Panc1 (cell line): ENCODE measurements around the gene OOEP. TPM values are rescaled to one million over a fixed set of nuclear protein-coding genes. Genes with fewer than 3 reads are reported as not detected.

Experiments
- ATAC-seq: fragments of 200-7000 bp; cut with Tn5 transposase; 2 replicates; pipeline ENCODE4 v1.9.1; 2020; ENCODE audit warnings: mild to moderate bottlenecking, moderate library complexity
- BruUV-seq: library from RNA; stranded (reverse); fragments of 400-500 nt; replicated peaks from 2 replicates; lab custom pipeline; 2021; lab: Mats Ljungman, UMichigan
- CTCF ChIA-PET: fragments of 300-600 bp; sonication (Branson Sonifier 250); formaldehyde crosslinking; loops from one replicate; lab custom pipeline; 2022; ENCODE audit warnings: antibody characterized with exemption; lab: Charles Lee
- POLR2A ChIA-PET: fragments of 300-600 bp; sonication (Branson Sonifier 250); formaldehyde crosslinking; loops from one replicate; lab custom pipeline; 2022; ENCODE audit warnings: antibody characterized with exemption; lab: Charles Lee
- DNase-seq: peaks from one replicate; pipeline ENCODE4 v3.0.0-alpha.2; 2010; ENCODE audit warnings: low read depth, low spot score
- H3K27ac ChIP-seq: 2 replicates; pipeline ENCODE4 v1.5.1; 2011; ENCODE audit warnings: mild to moderate bottlenecking, low read length, inconsistent platforms
- H3K27me3 ChIP-seq: fragments of 200-500 bp; sonication (Bioruptor generic); 2 replicates; pipeline ENCODE4 v1.6.0; 2014; ENCODE audit warnings: low read length, inconsistent platforms; ENCODE audit not compliant: control insufficient read depth, insufficient read depth
- H3K36me3 ChIP-seq: fragments of 200-500 bp; sonication (Bioruptor generic); 2 replicates; pipeline ENCODE4 v1.5.1; 2014; ENCODE audit warnings: inconsistent platforms, mild to moderate bottlenecking, low read length, moderate library complexity; ENCODE audit not compliant: control insufficient read depth, insufficient read depth
- H3K4me1 ChIP-seq: 2 replicates; pipeline ENCODE4 v1.5.1; 2011; ENCODE audit warnings: inconsistent platforms, mild to moderate bottlenecking, low read length, moderate library complexity; ENCODE audit not compliant: control insufficient read depth, insufficient read depth
- H3K4me3 ChIP-seq, 2 experiments: 2 replicates each; pipeline ENCODE4 v1.5.1; 2011 to 2012; ENCODE audit warnings: low read depth in 2 of 2, low read length in 2 of 2, mild to moderate bottlenecking in 2 of 2, inconsistent platforms in 1 of 2, moderate library complexity in 1 of 2
- H3K9me3 ChIP-seq: fragments of 200-500 bp; sonication (Bioruptor generic); 2 replicates; pipeline ENCODE4 v1.5.1; 2014; ENCODE audit warnings: low read depth, mild to moderate bottlenecking, inconsistent platforms, low read length, moderate library complexity; ENCODE audit not compliant: control insufficient read depth, insufficient read depth
- CTCF ChIP-seq: fragments of 450-650 bp; IDR thresholded peaks from 2 replicates; pipeline ENCODE4 v1.5.1; 2017; ENCODE audit warnings: mild to moderate bottlenecking
- POLR2AphosphoS5 ChIP-seq: IDR thresholded peaks from 2 replicates; pipeline ENCODE4 v1.6.1; 2012; ENCODE audit warnings: mild to moderate bottlenecking, low read depth, low read length, moderate library complexity
- REST ChIP-seq, 2 experiments: IDR thresholded peaks; 2 replicates each; pipeline ENCODE4 v1.6.1; 2011 to 2012; ENCODE audit warnings: low read depth in 2 of 2, control low read depth in 1 of 2, low read length in 1 of 2, mild to moderate bottlenecking in 1 of 2, moderate library complexity in 1 of 2; ENCODE audit not compliant: insufficient read depth in 1 of 2
- SIN3A ChIP-seq: IDR thresholded peaks from 2 replicates; pipeline ENCODE4 v1.6.1; 2012; ENCODE audit warnings: low read depth, mild to moderate bottlenecking, low read length, moderate library complexity, borderline replicate concordance; ENCODE audit not compliant: insufficient read depth
- TCF7L2 ChIP-seq: IDR thresholded peaks from 2 replicates; pipeline ENCODE4 v1.6.1; 2011; ENCODE audit warnings: mild to moderate bottlenecking, low read depth, low read length, inconsistent platforms
- in situ Hi-C: cut with HindIII; loops from 2 replicates; pipeline ENCODE4 v1.10.0; 2016; ENCODE audit warnings: low sequenced_read_pairs, low pct_unique_long_range_greater_than_20kb
- intact Hi-C: fragments of 100-400 bp; cut with micrococcal nuclease; formaldehyde crosslinking; loops from one replicate; pipeline ENCODE4 v1.10.0; 2022; ENCODE audit not compliant: unreplicated experiment
- total RNA-seq: library from RNA; stranded (reverse); gene quantifications from one replicate; pipeline ENCODE4 v1.2.1, GENCODE V29; 2021; ENCODE audit not compliant: unreplicated experiment

The OOEP gene
- total RNA-seq, 1 experiment from 2014 or later = 10.6 TPM

- Histone ChIP-seq H3K4me3 (peak within 1 kb of the TSS; percentile 62 to 78), H3K27ac (peak within 1 kb of the TSS; percentile 90), H3K27me3 (no peaks in the 10 kb centered on the region), H3K36me3 (no peaks in the 10 kb centered on the region), H3K9me3 (no peaks in the 10 kb centered on the region), H3K4me1 (peaks cover 14% of the 10 kb centered on the region)
- intact Hi-C loops = no loop called here
- peak; percentile 96 for ATAC-seq
- peak; percentile 98 for DNase-seq
- CTCF ChIA-PET = interaction anchor here (0.5 to 1.1 kb wide), 2 partner anchors 68 to 258 kb away, joined by 3 to 6 read pairs; no protein-coding TSS in a partner anchor
- in situ Hi-C loops = no loop called here
- POLR2A ChIA-PET = interaction anchor here (0.5 to 1.5 kb wide), 7 partner anchors 13 to 256 kb away, joined by 3 to 10 read pairs (median 4); no protein-coding TSS in a partner anchor
- TF ChIP-seq SIN3A = 0 out of 2 replicates have a peak, but pooled peaks have one; percentile 50
- TF ChIP-seq REST (IDR thresholded peaks at IDR 0.05; ENCODE audit: insufficient read depth in 1 of 2, low read depth in 2 of 2, low read length in 1 of 2) = no peak
- peak; percentile 98 for TF ChIP-seq TCF7L2
- TF ChIP-seq POLR2AphosphoS5 = peak; percentile 90
- TF ChIP-seq CTCF = no peak
- no TSS peak for BruUV-seq
Observed at GRCh38 chr6:73394577-73395354, 25.1 kb upstream of the OOEP start, which contains the start of gene DDX43. Gene DDX43, plus strand, starts transcription at chr6:73394828. Its CDS starts 78 bp downstream, at chr6:73394906.

GRCh38 chr6:73393278-73393677, 23.6 kb upstream of the OOEP start:
- no peak for DNase-seq
- BruUV-seq = no TSS peak

More at GRCh38 chr6:73393278-73393677, 23.6 kb upstream of the OOEP start:
- Histone ChIP-seq H3K9me3 (no peaks in the 10 kb centered on the region), H3K4me3 (peak overlapping the region in 1 of 2 experiments; percentile 78; a peak in 2 of 4 replicates), H3K36me3 (no peaks in the 10 kb centered on the region), H3K27ac (peak overlapping the region; percentile 90; the same call in 1 of the 2 replicates), H3K4me1 (peaks cover 17% of the 10 kb centered on the region), H3K27me3 (no peaks in the 10 kb centered on the region)
- no peak for ATAC-seq
- CTCF ChIA-PET = no interaction called here
- POLR2A ChIA-PET = no interaction called here
- intact Hi-C loops = no loop called here
- in situ Hi-C loops = no loop called here
- TF ChIP-seq REST (IDR thresholded peaks at IDR 0.05; ENCODE audit: insufficient read depth in 1 of 2, low read depth in 2 of 2, low read length in 1 of 2) = no peak
- no peak for TF ChIP-seq TCF7L2
- TF ChIP-seq POLR2AphosphoS5 = no peak
- TF ChIP-seq SIN3A = no peak
- no peak for TF ChIP-seq CTCF
